HG03045 (cell line): ENCODE measurements around the gene CDK4.
A peak's percentile ranks its signal among the peaks of the same experiment; 100 is the strongest.

Experiments used
- ATAC-seq: cut with Tn5 transposase; IDR thresholded peaks from one replicate; pipeline ENCODE4 v1.9.1; 2021; ENCODE audit warnings: mild to moderate bottlenecking, moderate library complexity; ENCODE audit not compliant: unreplicated experiment

CDK4 gene

GRCh38 chr12:57757771-57758170 is 5.7 kb upstream of the CDK4 start:
- ATAC-seq = no peak

GRCh38 chr12:57756406-57757341 is 4.6 kb upstream of the CDK4 start:
- no peak for ATAC-seq

GRCh38 chr12:57755454-57756372 is 3.6 kb upstream of the CDK4 start:
- no peak for ATAC-seq

- ATAC-seq = no peak
Measured at GRCh38 chr12:57755194-57755453, 3.0 kb upstream of the CDK4 start.

- ATAC-seq = peak; percentile 44
Measured at GRCh38 chr12:57754411-57755193, 2.5 kb upstream of the CDK4 start, which contains the start of gene MARCHF9. Gene MARCHF9, plus strand, starts transcription at chr12:57755103. Its CDS starts 426 bp downstream, at chr12:57755529.

- no peak for ATAC-seq
Measured at GRCh38 chr12:57753756-57754337, 1.7 kb upstream of the CDK4 start.

GRCh38 chr12:57752668-57753000 is 524 bp upstream of the CDK4 start:
- ATAC-seq = no peak

GRCh38 chr12:57751432-57751787 is 700 bp downstream of the CDK4 start:
- no peak for ATAC-seq

- ATAC-seq = no peak
Measured at GRCh38 chr12:57750561-57751431, 1.3 kb downstream of the CDK4 start.

GRCh38 chr12:57749061-57749460 is 3.0 kb downstream of the CDK4 start:
- no peak for ATAC-seq

GRCh38 chr12:57746025-57746424 is 6.1 kb downstream of the CDK4 start:
- ATAC-seq = no peak

GRCh38 chr12:57745485-57745881 is 6.6 kb downstream of the CDK4 start:
- no peak for ATAC-seq

GRCh38 chr12:57744777-57745484 is 7.2 kb downstream of the CDK4 start, which contains the start of gene TSPAN31:
Gene TSPAN31, plus strand, starts transcription at chr12:57745039. Its CDS starts 116 bp downstream, at chr12:57745155.
- peak; percentile 88 for ATAC-seq

- ATAC-seq = peak; percentile 27
Measured at GRCh38 chr12:57744194-57744776, 7.8 kb downstream of the CDK4 start.

GRCh38 chr12:57743769-57744168 is 8.3 kb downstream of the CDK4 start:
- no peak for ATAC-seq

GRCh38 chr12:57741844-57742738 is 10.0 kb downstream of the CDK4 start:
- ATAC-seq = peak; percentile 50

GRCh38 chr12:57741413-57741789 is 10.7 kb downstream of the CDK4 start:
- ATAC-seq = no peak
